Activated effector memory CD4-positive, alpha-beta T cell treated with Interleukin-2 at 50 U/mL for 16 hours (primary cell): Measurements from ENCODE around the gene HS6ST1.
"Not testable (repeated sequence)": the region's sequence is repeated elsewhere in the genome, so short reads cannot be mapped to it uniquely, and the experiment has no call there.

ENCODE experiments used
- DNase-seq: peaks from one replicate; pipeline ENCODE4 v3.0.0-alpha.2; 2020

Gene HS6ST1

GRCh38 chr2:128267197-128267596 lies 51.5 kb downstream of the HS6ST1 start:
- DNase-seq = not testable (repeated sequence)

GRCh38 chr2:128266463-128266862 lies 52.2 kb downstream of the HS6ST1 start:
- not testable (repeated sequence) for DNase-seq

DNA sequence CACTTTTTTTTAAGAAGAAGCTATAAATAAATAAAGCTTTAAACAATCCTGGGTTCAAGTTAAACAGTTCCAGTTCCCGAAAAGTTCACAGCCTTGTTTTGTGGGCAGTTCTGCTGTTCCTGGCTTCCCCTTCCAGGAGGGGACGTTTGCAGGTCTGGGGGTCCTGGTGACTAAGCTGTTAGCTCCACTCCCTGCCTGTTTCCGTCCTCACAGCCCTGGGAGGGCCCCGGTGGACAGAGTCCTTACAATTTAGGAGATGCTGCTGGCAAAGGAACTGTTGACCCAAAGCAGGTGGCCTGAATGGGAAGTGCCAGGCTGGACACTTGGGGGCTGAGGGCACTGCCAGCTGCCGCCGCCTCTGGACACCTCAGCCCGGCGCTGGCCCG lies 53.1 kb downstream of the HS6ST1 start:
- DNase-seq = not testable (repeated sequence)

- no peak for DNase-seq
Observed at GRCh38 chr2:128264881-128265607, 53.6 kb downstream of the HS6ST1 start.

- no peak for DNase-seq
Observed at GRCh38 chr2:128263902-128264331, 54.8 kb downstream of the HS6ST1 start.

- no peak for DNase-seq
Observed at GRCh38 chr2:128262315-128263253, 56.1 kb downstream of the HS6ST1 start.

DNA sequence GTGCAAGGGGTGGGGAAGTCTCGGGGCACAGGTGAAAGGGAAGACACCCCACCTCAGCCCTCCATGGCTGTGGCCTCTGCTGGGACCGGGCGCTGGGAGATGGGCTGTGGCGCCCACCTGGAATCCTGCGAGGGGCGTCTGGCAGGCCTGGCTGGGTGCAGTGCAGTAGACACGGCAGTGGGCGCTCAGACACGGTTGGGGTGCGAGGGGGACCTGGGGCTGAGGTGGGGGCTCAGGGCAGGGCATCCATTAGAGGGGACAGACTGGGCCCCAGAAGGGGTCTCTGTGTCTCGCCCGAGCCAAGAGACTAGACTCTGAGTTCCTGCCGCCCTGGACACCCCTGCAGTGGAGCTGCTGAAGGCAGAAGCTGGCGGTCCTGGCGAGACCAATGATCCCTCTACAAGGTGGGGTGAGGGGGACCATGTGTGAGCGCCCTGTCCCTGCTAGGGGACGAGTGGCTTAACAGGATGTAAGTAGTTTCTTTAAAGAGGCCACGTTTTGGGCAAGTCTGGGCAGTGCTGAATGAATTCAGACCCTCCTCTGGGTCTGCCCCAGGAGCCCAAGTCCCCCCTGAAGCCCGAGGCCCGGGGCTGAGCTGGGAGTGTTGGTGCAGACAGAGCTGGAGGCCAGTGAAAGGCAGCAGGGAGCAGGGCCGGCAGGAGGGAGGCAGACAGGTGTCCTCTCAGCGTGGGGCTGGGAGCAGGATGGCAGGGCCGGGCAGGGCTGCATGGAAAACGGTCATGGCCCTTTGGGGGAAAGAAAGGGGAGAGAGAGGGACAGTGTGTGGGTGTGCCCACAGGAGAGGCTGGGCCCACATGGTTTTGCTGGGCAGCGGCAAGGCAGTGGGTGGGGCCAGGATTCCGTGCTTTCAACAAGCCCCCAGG lies 57.2 kb downstream of the HS6ST1 start:
- DNase-seq = no peak

DNA sequence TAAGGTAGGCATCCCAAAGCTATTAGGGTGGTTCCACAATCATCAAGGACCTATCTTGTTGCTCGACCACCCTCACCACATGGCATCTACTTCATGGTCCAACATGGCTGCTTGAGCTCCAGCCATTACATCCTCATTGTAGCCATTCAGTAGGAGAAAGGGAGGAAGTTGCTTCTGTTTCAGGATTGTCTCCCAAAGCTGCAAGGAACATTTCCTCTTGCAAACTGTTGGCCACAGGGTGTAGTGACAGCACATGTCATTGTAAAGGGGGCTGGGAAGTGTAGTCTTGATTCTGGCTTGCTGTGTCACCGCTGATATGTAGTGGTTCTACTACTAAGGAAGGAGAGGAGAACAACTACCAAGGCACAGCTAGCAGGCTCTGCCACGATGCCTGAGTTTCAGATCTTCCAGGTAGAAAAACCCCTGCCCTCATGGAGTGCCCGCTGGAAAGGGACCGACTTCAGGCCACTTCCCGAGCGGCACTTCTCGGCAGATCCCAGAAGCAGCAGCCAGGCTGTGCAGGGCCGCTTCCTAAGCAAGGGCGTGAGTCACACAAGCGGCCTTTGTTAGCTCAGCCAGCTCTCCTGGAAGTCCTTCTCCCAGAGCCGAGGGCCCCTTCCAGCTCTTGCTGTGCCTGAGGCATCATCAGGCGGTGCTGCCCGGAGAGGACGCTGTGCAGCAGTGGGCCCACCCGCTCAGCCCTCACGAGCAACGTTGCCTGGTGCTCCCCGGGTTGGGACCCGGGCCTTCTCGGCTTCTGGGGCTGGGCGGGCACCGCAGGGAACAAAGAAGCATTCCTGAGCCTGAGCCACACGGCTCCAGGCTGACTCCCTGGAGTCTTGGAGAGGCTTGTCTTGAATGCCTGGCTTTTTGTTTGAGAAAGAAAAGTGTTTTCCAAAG lies 58.2 kb downstream of the HS6ST1 start:
- no peak for DNase-seq

- DNase-seq = no peak
Observed at GRCh38 chr2:128259585-128259984, 59.1 kb downstream of the HS6ST1 start.

DNA sequence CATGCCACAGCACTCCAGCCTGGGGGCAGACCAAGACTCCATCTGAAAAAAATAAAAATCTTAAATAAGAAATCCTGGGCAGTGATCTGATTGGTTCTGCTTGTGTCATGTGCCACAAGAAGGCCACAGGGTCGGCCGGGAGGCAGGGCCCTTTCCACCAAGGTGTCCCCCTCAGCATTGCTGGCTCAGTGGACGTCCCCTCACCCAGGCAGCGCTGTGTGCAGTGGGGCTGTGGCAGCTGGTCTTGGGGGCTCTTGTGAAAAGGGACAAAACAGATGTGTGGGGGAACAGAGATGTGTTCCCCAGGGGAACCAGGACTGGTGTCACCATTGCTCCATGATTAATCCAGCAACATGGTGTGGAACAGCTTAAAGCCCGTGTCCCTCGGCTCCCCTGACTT lies 60.5 kb downstream of the HS6ST1 start:
- no peak for DNase-seq

DNA sequence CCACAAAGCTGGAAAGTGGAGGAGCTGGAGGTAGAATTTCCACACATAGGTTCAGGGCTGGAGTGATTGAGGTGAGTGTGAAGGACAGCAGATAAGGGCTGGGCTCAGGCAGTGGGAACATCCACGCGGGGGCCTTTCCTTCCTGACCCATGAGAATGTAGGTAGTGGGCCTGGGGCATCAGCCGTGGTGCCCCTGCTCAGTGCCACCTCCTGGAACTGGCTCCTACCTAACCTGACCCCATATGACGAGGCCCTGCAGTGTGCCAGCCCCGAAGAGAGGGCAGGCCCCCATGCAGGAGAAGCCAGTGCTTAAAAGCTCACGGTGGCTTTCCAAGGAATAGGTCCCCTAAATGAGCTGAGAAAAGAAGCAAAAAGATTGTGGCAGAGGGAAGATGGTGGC lies 66.2 kb downstream of the HS6ST1 start:
- no peak for DNase-seq

DNA sequence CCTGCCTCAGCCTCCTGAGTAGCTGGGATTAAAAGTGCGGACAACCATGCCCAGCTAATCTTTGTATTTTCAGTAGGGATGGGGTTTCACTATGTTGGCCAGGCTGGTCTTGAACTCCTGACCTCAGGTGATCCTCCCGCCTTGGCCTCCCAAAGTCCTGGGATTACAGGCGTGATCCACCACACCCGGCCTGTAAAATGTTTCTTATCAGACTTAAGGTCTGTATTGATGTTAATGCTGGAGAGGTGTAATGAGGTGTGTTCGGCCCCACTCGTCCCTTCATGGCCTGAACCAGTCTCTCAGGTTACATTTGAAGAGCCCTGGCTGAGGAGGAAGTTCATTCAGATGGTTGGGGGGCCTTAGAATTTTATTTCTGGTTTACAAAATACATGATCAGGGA lies 66.6 kb downstream of the HS6ST1 start:
- not testable (repeated sequence) for DNase-seq

DNA sequence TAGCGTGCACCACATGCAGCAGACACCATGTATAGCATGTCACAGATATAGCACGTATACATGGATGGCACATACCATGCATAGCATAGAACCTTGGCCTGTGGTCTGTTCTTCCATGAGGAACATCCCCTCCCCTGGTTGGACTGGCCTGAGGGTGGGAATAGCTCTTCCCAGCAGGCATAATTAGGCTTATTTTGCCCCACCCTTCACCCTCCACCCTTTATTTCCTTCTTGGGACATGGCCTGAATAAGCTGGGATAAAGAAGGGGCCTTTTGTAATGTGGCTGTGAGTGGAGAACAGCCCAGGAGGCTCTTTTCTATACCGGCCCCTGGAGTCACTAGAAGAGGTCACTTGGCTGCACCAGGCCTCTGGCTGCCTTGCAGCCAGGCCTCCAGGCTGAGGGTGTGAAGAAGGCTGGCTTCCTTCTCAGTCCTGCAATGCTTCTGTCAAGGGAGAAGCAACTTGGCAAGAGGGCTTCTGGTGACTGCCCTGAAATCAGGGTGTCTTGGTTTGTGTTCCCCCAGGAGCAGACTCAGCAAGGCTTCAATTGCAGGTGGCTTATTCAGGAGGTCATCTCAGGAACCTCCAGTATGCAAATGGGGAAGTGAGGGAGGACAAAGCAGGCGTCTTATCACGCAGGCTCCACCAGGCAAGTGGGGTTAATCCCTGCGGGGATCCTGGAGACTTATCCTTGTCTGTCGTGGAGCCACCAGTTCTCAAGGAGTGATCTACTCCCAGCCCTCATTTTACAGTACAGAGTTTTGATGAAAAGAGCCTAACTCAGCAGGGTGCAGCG lies 68.2 kb downstream of the HS6ST1 start:
- DNase-seq = no peak

DNA sequence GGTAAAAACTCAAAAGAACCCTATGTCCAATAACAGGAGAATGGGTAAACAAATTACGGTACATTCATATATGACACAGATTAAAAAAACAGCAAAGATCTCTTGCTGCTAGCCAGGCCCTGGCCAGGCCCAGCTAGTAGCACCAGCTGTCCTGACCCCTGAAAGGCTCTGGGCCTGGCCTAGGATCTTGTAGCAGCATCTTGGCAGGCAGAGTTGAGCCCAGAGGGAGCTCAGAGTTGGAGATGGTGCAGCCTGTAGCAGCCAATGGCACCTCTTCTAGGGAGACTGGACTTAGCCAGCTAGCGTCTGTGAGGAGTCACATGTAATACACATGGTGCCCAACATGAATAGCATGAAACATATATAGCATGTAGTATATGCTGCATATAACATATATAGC lies 69.1 kb downstream of the HS6ST1 start:
- no peak for DNase-seq

DNA sequence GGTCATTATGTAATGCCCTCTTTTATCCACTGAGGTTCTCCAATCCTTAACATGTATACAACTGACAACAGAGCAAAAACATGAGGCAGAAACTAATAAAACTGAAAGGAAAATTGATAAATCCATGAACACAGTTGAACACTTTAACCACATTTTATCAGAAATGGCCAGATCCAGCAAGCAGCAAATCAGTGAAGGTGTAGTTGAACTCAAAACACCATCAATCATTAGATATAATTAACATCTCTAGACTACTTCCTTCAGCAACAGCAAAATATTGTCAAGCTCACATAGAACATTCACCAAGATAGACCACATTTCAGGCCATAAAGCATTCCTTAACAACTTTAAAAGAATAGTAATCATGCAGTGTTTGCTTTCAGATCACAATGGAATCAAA lies 72.9 kb downstream of the HS6ST1 start:
- no peak for DNase-seq

DNA sequence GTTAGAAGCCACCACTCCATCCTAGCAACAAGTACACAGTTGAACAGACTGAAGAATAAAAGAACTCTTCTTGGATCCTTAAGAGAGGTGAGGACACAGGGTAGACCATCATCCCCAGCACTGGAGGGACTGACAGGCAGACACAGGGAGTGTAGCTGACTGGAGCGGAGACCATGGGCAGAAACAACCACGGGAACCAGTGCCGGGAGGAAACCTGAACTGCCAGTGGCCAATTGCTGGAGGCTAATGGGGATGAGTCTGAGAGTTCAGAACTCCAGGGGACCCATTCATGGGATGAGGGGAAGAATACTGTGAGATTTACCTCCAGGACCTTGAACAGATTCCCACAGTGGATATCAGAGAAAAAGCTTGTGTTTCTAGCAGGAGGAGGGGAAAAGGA lies 76.8 kb downstream of the HS6ST1 start:
- no peak for DNase-seq

DNA sequence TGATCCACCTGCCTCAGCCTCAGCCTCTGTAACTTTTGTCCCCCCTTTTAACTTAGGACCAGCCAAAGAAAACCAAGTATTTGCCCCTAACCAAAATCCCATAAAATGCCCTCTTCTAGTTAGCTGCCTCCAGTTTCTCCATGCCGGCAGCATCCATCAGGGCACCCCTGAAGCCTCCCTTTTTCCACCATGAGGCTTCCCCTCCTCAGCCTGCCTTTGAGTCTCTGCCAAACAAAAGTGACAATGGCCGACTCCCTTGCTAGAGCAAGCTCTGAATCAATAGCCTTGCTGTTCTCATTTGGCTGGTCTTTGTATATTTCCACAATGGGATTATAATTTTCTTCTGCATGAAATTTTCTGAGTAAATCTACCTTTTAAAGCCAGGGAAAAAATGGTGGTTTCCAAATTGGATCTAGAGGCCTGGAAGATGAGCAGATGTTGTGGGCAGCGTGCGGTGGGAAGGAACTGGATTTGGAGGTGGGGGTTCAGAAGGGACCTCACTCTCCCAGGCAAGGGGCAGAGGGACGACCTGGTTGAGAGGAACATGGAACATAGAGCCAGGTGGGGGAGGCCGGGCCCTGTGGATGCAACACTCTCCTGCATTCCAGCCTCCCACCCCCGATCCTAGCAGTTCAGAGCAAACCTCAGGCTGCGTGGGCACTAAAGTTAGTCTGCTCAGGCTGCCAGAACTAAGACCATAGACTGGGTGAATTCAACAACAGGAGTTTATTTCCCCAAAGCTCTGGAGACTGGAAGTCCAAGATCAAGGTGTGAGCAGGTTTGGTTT lies 80.6 kb downstream of the HS6ST1 start:
- no peak for DNase-seq

- no peak for DNase-seq
Observed at GRCh38 chr2:128237081-128237534, 81.6 kb downstream of the HS6ST1 start.

DNA sequence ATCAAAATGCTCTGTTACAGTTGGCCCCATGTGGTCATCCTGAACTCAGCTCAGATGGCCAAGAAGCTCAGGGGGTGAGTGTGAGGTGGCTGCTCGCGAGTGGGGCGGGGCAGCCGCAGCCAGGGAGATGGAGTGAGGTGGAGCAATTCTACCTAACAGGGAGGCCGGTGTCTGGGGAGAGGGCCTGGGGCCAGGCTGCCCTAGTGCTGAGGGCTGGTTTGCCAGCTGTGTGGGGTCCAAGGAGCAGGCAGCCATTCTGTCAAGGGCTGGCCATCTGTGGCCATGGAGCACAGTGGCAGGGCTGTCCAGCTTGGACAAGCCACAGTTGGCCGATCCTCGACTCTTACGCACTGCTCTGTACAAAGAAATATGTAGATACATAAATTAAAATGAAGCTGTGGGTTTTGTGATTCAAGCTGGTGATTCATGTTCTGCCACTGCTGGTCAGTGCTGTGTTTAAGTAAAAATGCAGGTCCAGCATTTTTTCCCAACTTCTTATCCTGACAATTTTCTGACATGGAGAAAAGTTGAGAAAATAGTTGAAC lies 82.1 kb downstream of the HS6ST1 start:
- no peak for DNase-seq

GRCh38 chr2:128235581-128235980 lies 83.1 kb downstream of the HS6ST1 start:
- DNase-seq = no peak
